ENCODE measurements around the gene GPALPP1. TPM values are rescaled to one million over a fixed set of nuclear protein-coding genes. Genes with fewer than 3 reads are reported as not detected.

Gene GPALPP1
- total and polyA plus RNA-seq, 2 donors from 2014 or later = 9.2 to 25.1 TPM

GRCh38 chr13:45047394-45048310 lies 58.3 kb downstream of the GPALPP1 start:
- Histone ChIP-seq H3K27ac (ENCODE audit: low read depth in 2 of 2, low read length in 2 of 2) (no peak overlapping the region), H3K9me3 (ENCODE audit: control insufficient read depth in 2 of 3, insufficient read depth in 1 of 3, low read length in 3 of 3) (no peaks in the 10 kb centered on the region), H3K27me3 (ENCODE audit: control insufficient read depth, insufficient read depth, low read length) (no peaks in the 10 kb centered on the region), H3K4me1 (ENCODE audit: control insufficient read depth in 2 of 3, insufficient read depth in 2 of 3, low read depth in 1 of 3, low read length in 3 of 3) (no peaks in the 10 kb centered on the region), H3K4me3 (ENCODE audit: low read length in 3 of 3) (peak overlapping the region; percentile 52 to 78 (median 60)), H3K36me3 (ENCODE audit: control insufficient read depth in 2 of 3, insufficient read depth in 3 of 3, low read length in 3 of 3) (no peaks in the 10 kb centered on the region), H3K9ac (ENCODE audit: low read length in 3 of 3) (peak overlapping the region; percentile 8 to 60 (median 31))
- intact Hi-C loops (cut with DNase I) = loop anchor here (10.0 kb wide), 1 partner anchor 257 kb away; no protein-coding TSS in a partner anchor
- peak; percentile 91 for TF ChIP-seq CTCF (IDR thresholded peaks at IDR 0.05; ENCODE audit: borderline replicate concordance, extremely low read depth, insufficient read depth)
- FAIRE-seq (no peak), DNase-seq (peak; percentile 73 to 92 (median 85))

- no peak for TF ChIP-seq CTCF (IDR thresholded peaks at IDR 0.05; ENCODE audit: borderline replicate concordance, extremely low read depth, insufficient read depth)
- H3K36me3 ChIP-seq (ENCODE audit: control insufficient read depth in 2 of 3, insufficient read depth in 3 of 3, low read length in 3 of 3) = no peaks in the 10 kb centered on the region
- FAIRE-seq (no peak), DNase-seq (peak in 1 of 5 donors; percentile 13)
- no peaks in the 10 kb centered on the region for H3K27me3 ChIP-seq (ENCODE audit: control insufficient read depth, insufficient read depth, low read length)
- H3K27ac ChIP-seq (ENCODE audit: low read depth in 2 of 2, low read length in 2 of 2) = no peak overlapping the region
- intact Hi-C loops (cut with DNase I) = loop anchor here (10.0 kb wide), 1 partner anchor 256 kb away; no protein-coding TSS in a partner anchor
- H3K9me3 ChIP-seq (ENCODE audit: control insufficient read depth in 2 of 3, insufficient read depth in 1 of 3, low read length in 3 of 3) = no peaks in the 10 kb centered on the region
- H3K9ac ChIP-seq (ENCODE audit: low read length in 3 of 3) = no peak overlapping the region
- no peaks in the 10 kb centered on the region for H3K4me1 ChIP-seq (ENCODE audit: control insufficient read depth in 2 of 3, insufficient read depth in 2 of 3, low read depth in 1 of 3, low read length in 3 of 3)
- H3K4me3 ChIP-seq (ENCODE audit: low read length in 3 of 3) = no peak overlapping the region
Measured at GRCh38 chr13:45048890-45049407, 59.6 kb downstream of the GPALPP1 start.

- Histone ChIP-seq H3K36me3 (ENCODE audit: control insufficient read depth in 2 of 3, insufficient read depth in 3 of 3, low read length in 3 of 3) (no peaks in the 10 kb centered on the region), H3K27ac (ENCODE audit: low read depth in 2 of 2, low read length in 2 of 2) (no peak overlapping the region), H3K4me3 (ENCODE audit: low read length in 3 of 3) (no peak overlapping the region), H3K27me3 (ENCODE audit: control insufficient read depth, insufficient read depth, low read length) (no peaks in the 10 kb centered on the region), H3K9ac (ENCODE audit: low read length in 3 of 3) (no peak overlapping the region), H3K9me3 (ENCODE audit: control insufficient read depth in 2 of 3, insufficient read depth in 1 of 3, low read length in 3 of 3) (no peaks in the 10 kb centered on the region), H3K4me1 (ENCODE audit: control insufficient read depth in 2 of 3, insufficient read depth in 2 of 3, low read depth in 1 of 3, low read length in 3 of 3) (no peaks in the 10 kb centered on the region)
- intact Hi-C loops (cut with DNase I) = loop anchor here (10.0 kb wide), 1 partner anchor 255 kb away; no protein-coding TSS in a partner anchor
- FAIRE-seq = no peak
- no peak for DNase-seq
- TF ChIP-seq CTCF (IDR thresholded peaks at IDR 0.05; ENCODE audit: borderline replicate concordance, extremely low read depth, insufficient read depth) = no peak
Measured at GRCh38 chr13:45049478-45049877, 60.1 kb downstream of the GPALPP1 start.
